ENCODE results near the gene NRG2. TPM values are rescaled to one million over a fixed set of nuclear protein-coding genes. Genes with fewer than 3 reads are reported as not detected.

Gene NRG2
- total and polyA plus RNA-seq, 2 donors (not counting 3 experiments of a cell fraction or from before 2014, with no cell fraction given), result 0.26 to 0.42 TPM

DNA sequence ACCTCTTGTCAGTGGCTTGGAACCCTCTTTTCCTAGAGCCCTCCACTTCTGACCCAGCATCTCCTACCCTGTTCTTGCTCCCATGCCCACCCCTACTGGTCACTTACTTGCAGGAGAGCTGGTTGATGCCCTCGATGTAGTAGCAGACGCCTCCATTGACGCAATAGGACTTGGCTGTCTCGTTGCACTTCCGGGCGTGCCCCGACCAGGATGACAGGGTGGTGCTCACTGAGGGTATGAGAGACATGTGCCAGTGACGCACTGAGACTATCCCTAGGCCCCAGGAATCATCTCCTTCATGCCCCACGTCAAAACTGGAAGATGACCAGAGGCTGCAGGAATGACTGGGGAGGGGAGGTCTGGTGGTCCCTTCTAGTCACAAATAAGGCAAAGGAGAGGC lies 171.5 kb downstream of the NRG2 start:
- Histone ChIP-seq H3K4me1 (ENCODE audit: control insufficient read depth, extremely low read depth, insufficient read depth, low read length) (no peaks in the 10 kb centered on the region), H3K9me3 (replicated peaks; ENCODE audit: control insufficient read depth, insufficient read depth, low read length) (no peaks in the 10 kb centered on the region), H2AFZ (ENCODE audit: low read depth, low read length) (no peak overlapping the region), H3K9ac (replicated peaks; ENCODE audit: extremely low read depth, insufficient read depth, low read length) (no peak overlapping the region), H3K4me2 (ENCODE audit: insufficient read depth, low read length) (no peak overlapping the region), H3K27ac (ENCODE audit: insufficient read depth, low read depth, low read length) (no peak overlapping the region), H4K20me1 (replicated peaks; ENCODE audit: control insufficient read depth, extremely low read depth, insufficient read depth, low read length) (no peaks in the 10 kb centered on the region), H3K9me1 (replicated peaks; ENCODE audit: control insufficient read depth, extremely low read depth, insufficient read depth, low read length) (no peaks in the 10 kb centered on the region), H3K4me3 (replicated peaks in 1 of 3; ENCODE audit: insufficient read depth in 1 of 3, low read depth in 1 of 3, low read length in 3 of 3) (no peak overlapping the region), H3K27me3 (ENCODE audit: control insufficient read depth in 2 of 2, insufficient read depth in 2 of 2, low read length in 2 of 2) (peaks cover 3 to 7% of the 10 kb centered on the region in 2 experiments), H3K79me2 (ENCODE audit: control insufficient read depth, insufficient read depth, low read length) (no peaks in the 10 kb centered on the region), H3K36me3 (ENCODE audit: control insufficient read depth in 2 of 2, extremely low read depth in 1 of 2, insufficient read depth in 2 of 2, low read length in 2 of 2) (no peaks in the 10 kb centered on the region)
- BruUV-seq (replicated peaks), result no TSS peak
- DNase-seq (ENCODE audit: low read depth, low spot score) (no peak), FAIRE-seq (no peak)
- dilution Hi-C loops (cut with MboI; ENCODE audit: extremely low pct_ligation_motif_present, low sequenced_read_pairs) (no loop called here), intact Hi-C loops (cut with micrococcal nuclease) (no loop called here)
- ChIA-PET CTCF (interaction anchor here (0.9 to 2.8 kb wide), 5 partner anchors 8 to 97 kb away, joined by 3 to 15 read pairs (median 5); no protein-coding TSS in a partner anchor), POLR2A (no interaction called here)
- TF ChIP-seq EZH2 (IDR thresholded peaks at IDR 0.05; ENCODE audit: borderline replicate concordance, low read depth, low read length, severe bottlenecking), result no peak
- no peak for TF ChIP-seq JUN (IDR thresholded peaks at IDR 0.05; ENCODE audit: borderline replicate concordance, insufficient read depth, insufficient read length, low read depth)
- TF ChIP-seq, protein P1, sequence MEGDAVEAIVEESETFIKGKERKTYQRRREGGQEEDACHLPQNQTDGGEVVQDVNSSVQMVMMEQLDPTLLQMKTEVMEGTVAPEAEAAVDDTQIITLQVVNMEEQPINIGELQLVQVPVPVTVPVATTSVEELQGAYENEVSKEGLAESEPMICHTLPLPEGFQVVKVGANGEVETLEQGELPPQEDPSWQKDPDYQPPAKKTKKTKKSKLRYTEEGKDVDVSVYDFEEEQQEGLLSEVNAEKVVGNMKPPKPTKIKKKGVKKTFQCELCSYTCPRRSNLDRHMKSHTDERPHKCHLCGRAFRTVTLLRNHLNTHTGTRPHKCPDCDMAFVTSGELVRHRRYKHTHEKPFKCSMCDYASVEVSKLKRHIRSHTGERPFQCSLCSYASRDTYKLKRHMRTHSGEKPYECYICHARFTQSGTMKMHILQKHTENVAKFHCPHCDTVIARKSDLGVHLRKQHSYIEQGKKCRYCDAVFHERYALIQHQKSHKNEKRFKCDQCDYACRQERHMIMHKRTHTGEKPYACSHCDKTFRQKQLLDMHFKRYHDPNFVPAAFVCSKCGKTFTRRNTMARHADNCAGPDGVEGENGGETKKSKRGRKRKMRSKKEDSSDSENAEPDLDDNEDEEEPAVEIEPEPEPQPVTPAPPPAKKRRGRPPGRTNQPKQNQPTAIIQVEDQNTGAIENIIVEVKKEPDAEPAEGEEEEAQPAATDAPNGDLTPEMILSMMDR (IDR thresholded peaks at IDR 0.05; ENCODE audit: extremely low read depth in 1 of 2, insufficient read depth in 1 of 2, low read depth in 1 of 2, low read length in 2 of 2), result no peak

DNA sequence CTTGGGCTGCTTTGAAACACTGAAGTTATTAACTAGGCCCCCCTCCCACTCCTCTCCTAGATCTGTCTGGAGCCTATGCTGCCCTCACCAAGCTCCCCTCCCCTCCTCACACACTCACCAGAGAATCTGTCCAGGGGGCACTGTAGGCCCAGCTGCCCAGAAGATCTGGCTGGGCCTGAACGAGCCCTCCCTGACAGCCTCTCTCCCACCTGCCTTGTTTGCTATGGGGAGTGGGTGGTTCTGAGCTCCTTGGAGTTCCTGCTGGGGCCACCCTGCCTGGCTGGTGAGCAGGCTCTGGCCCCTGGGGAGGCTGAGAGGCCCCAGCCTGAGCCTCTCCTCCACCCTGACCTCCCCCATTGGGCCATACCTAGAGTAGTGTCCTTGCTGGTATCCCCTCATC lies 172.4 kb downstream of the NRG2 start:
- Histone ChIP-seq H3K9ac (replicated peaks; ENCODE audit: extremely low read depth, insufficient read depth, low read length) (no peak overlapping the region), H2AFZ (ENCODE audit: low read depth, low read length) (no peak overlapping the region), H3K27me3 (ENCODE audit: control insufficient read depth in 2 of 2, insufficient read depth in 2 of 2, low read length in 2 of 2) (peaks cover 3 to 10% of the 10 kb centered on the region in 2 experiments), H3K4me3 (replicated peaks in 1 of 3; ENCODE audit: insufficient read depth in 1 of 3, low read depth in 1 of 3, low read length in 3 of 3) (no peak overlapping the region), H3K9me3 (replicated peaks; ENCODE audit: control insufficient read depth, insufficient read depth, low read length) (no peaks in the 10 kb centered on the region), H3K4me2 (ENCODE audit: insufficient read depth, low read length) (no peak overlapping the region), H3K79me2 (ENCODE audit: control insufficient read depth, insufficient read depth, low read length) (no peaks in the 10 kb centered on the region), H4K20me1 (replicated peaks; ENCODE audit: control insufficient read depth, extremely low read depth, insufficient read depth, low read length) (no peaks in the 10 kb centered on the region), H3K27ac (ENCODE audit: insufficient read depth, low read depth, low read length) (no peak overlapping the region), H3K9me1 (replicated peaks; ENCODE audit: control insufficient read depth, extremely low read depth, insufficient read depth, low read length) (no peaks in the 10 kb centered on the region), H3K36me3 (ENCODE audit: control insufficient read depth in 2 of 2, extremely low read depth in 1 of 2, insufficient read depth in 2 of 2, low read length in 2 of 2) (no peaks in the 10 kb centered on the region), H3K4me1 (ENCODE audit: control insufficient read depth, extremely low read depth, insufficient read depth, low read length) (no peaks in the 10 kb centered on the region)
- dilution Hi-C loops (cut with MboI; ENCODE audit: extremely low pct_ligation_motif_present, low sequenced_read_pairs), result no loop called here
- TF ChIP-seq GATA2 (IDR thresholded peaks at IDR 0.05; ENCODE audit: insufficient read depth, insufficient read length, low read depth, low read length), result no peak
- TF ChIP-seq EZH2 (IDR thresholded peaks at IDR 0.05; ENCODE audit: borderline replicate concordance, low read depth, low read length, severe bottlenecking), result no peak
- no peak for DNase-seq (ENCODE audit: low read depth, low spot score)
- FAIRE-seq, result no peak
- no TSS peak for BruUV-seq (replicated peaks)
- CTCF ChIA-PET, result interaction anchor here (2.8 kb wide), 1 partner anchor 83 kb away, joined by 15 read pairs; no protein-coding TSS in a partner anchor
- POLR2A ChIA-PET, result no interaction called here
- intact Hi-C loops (cut with micrococcal nuclease), result no loop called here

All from endothelial cell of umbilical vein (primary cell).